ENCODE measurements around the gene RBM4B.

The RBM4B gene

GRCh38 chr11:66706989-66707388 is 29.3 kb upstream of the RBM4B start:
- in situ Hi-C loops (cut with MboI; ENCODE audit: low sequenced_read_pairs, unreplicated experiment): no loop called here
- no peak for DNase-seq (ENCODE audit: low spot score)
- TF ChIP-seq CTCF (IDR thresholded peaks at IDR 0.05; ENCODE audit: borderline replicate concordance, control extremely low read depth, extremely low read depth, insufficient read depth, missing control alignments): no peak

GRCh38 chr11:66705587-66706335 is 28.1 kb upstream of the RBM4B start:
- TF ChIP-seq CTCF (IDR thresholded peaks at IDR 0.05; ENCODE audit: borderline replicate concordance, control extremely low read depth, extremely low read depth, insufficient read depth, missing control alignments): no peak
- in situ Hi-C loops (cut with MboI; ENCODE audit: low sequenced_read_pairs, unreplicated experiment): no loop called here
- DNase-seq (ENCODE audit: low spot score): no peak

GRCh38 chr11:66704659-66705360 is 27.1 kb upstream of the RBM4B start:
- TF ChIP-seq CTCF (IDR thresholded peaks at IDR 0.05; ENCODE audit: borderline replicate concordance, control extremely low read depth, extremely low read depth, insufficient read depth, missing control alignments): no peak
- in situ Hi-C loops (cut with MboI; ENCODE audit: low sequenced_read_pairs, unreplicated experiment): no loop called here
- no peak for DNase-seq (ENCODE audit: low spot score)

- TF ChIP-seq CTCF (IDR thresholded peaks at IDR 0.05; ENCODE audit: borderline replicate concordance, control extremely low read depth, extremely low read depth, insufficient read depth, missing control alignments): no peak
- in situ Hi-C loops (cut with MboI; ENCODE audit: low sequenced_read_pairs, unreplicated experiment): no loop called here
- no peak for DNase-seq (ENCODE audit: low spot score)
These were observed 23.9 kb upstream of the RBM4B start for GRCh38 chr11:66701432-66702240.

GRCh38 chr11:66700742-66701141 is 23.1 kb upstream of the RBM4B start:
- in situ Hi-C loops (cut with MboI; ENCODE audit: low sequenced_read_pairs, unreplicated experiment): no loop called here

More at GRCh38 chr11:66700742-66701141, 23.1 kb upstream of the RBM4B start:
- no peak for TF ChIP-seq CTCF (IDR thresholded peaks at IDR 0.05; ENCODE audit: borderline replicate concordance, control extremely low read depth, extremely low read depth, insufficient read depth, missing control alignments)
- DNase-seq (ENCODE audit: low spot score): no peak

Data from GM13976 (cell line).